Endodermal cell (in vitro differentiated cells): ENCODE results near the gene TSGA10. TPM values are rescaled to one million over a fixed set of nuclear protein-coding genes. Genes with fewer than 3 reads are reported as not detected.

Experiments used
- DNase-seq: peaks from one replicate; pipeline ENCODE4 v3.0.0-alpha.2; 2017
- H3K27ac ChIP-seq: 2 replicates; pipeline ENCODE4 v1.5.1; 2013; ENCODE audit warnings: mild to moderate bottlenecking, low read depth, low read length, moderate library complexity
- H3K27me3 ChIP-seq: 2 replicates; pipeline ENCODE4 v1.6.1; 2013; ENCODE audit warnings: mild to moderate bottlenecking, low read length, moderate library complexity; ENCODE audit not compliant: insufficient read depth, control insufficient read depth, poor library complexity, severe bottlenecking
- H3K36me3 ChIP-seq: 2 replicates; pipeline ENCODE4 v1.7.0; 2013; ENCODE audit warnings: mild to moderate bottlenecking, low read length, moderate library complexity; ENCODE audit not compliant: control insufficient read depth, insufficient read depth
- H3K4me1 ChIP-seq: one replicate; pipeline ENCODE4 v1.7.0; 2013; ENCODE audit warnings: low read length; ENCODE audit not compliant: control insufficient read depth, insufficient read depth
- H3K4me3 ChIP-seq: 2 replicates; pipeline ENCODE4 v1.5.1; 2013; ENCODE audit warnings: mild to moderate bottlenecking, low read length, moderate library complexity
- H3K9ac ChIP-seq: 2 replicates; pipeline ENCODE4 v1.6.1; 2013; ENCODE audit warnings: mild to moderate bottlenecking, low read length, moderate library complexity; ENCODE audit not compliant: poor library complexity, severe bottlenecking; ENCODE audit errors: extremely low read depth
- H3K9me3 ChIP-seq: 2 replicates; pipeline ENCODE4 v1.6.1; 2013; ENCODE audit warnings: mild to moderate bottlenecking, low read length, moderate library complexity; ENCODE audit not compliant: control insufficient read depth
- H3K27ac Mint-ChIP-seq: 2 replicates; pipeline ENCODE4 v1.8.0; 2020; ENCODE audit warnings: mixed read lengths
- H3K27me3 Mint-ChIP-seq: 2 replicates; pipeline ENCODE4 v1.8.0; 2021; ENCODE audit warnings: mild to moderate bottlenecking, mixed read lengths; ENCODE audit not compliant: insufficient read depth
- H3K36me3 Mint-ChIP-seq: 2 replicates; pipeline ENCODE4 v1.8.0; 2020; ENCODE audit warnings: low read depth, mixed read lengths
- H3K4me1 Mint-ChIP-seq: 2 replicates; pipeline ENCODE4 v1.8.0; 2020; ENCODE audit warnings: mixed read lengths
- H3K4me3 Mint-ChIP-seq: 2 replicates; pipeline ENCODE4 v1.8.0; 2020; ENCODE audit warnings: mild to moderate bottlenecking, moderate library complexity, mixed read lengths
- H3K9me3 Mint-ChIP-seq: 2 replicates; pipeline ENCODE4 v1.8.0; 2020; ENCODE audit warnings: mild to moderate bottlenecking, mixed read lengths
- WGBS, 2 experiments: methylation state at CpG; one replicate each; pipeline versions ENCODE4 v1.1.5 to v1.1.7; 2013; ENCODE audit warnings: missing lambda C conversion rate in 2 of 2, mixed read lengths in 1 of 2; ENCODE audit not compliant: insufficient coverage in 1 of 2, insufficient read length in 1 of 2; 5-methylcytosine and 5-hydroxymethylcytosine counted together
- total RNA-seq, 2 donors: library from RNA; stranded (reverse); fragmentation: NEBNext Ultra II Directional in 1 of 2; extraction: Animal tissue kit (Norgen Biotek cat#: 25700) in 1 of 2; gene quantifications; 2 replicates in 1 of 2; 3 replicates in 1 of 2; pipeline ENCODE4 v1.2.1, GENCODE V29; 2021
- TF ChIP-seq, protein P1 (sequence below): fragments of 200-600 bp; sonication (generic); conservative IDR thresholded peaks from 2 replicates; pipeline ENCODE4 v1.5.0; 2021; ENCODE audit warnings: antibody characterized with exemption, mild to moderate bottlenecking

The TSGA10 gene
- total RNA-seq, 2 donors from 2014 or later, result 7.8 to 12.4 TPM

- Histone ChIP-seq H3K27me3 (no peaks in the 10 kb centered on the region), H3K9me3 (no peaks in the 10 kb centered on the region), H3K36me3 (no peaks in the 10 kb centered on the region), H3K9ac (no peak overlapping the region), H3K27ac (no peak overlapping the region), H3K4me3 (no peak overlapping the region), H3K4me1 (no peaks in the 10 kb centered on the region)
- Mint-ChIP-seq H3K27me3 (no peaks in the 10 kb centered on the region), H3K4me1 (no peaks in the 10 kb centered on the region), H3K9me3 (no peaks in the 10 kb centered on the region), H3K27ac (no peak overlapping the region), H3K4me3 (no peak overlapping the region), H3K36me3 (no peaks in the 10 kb centered on the region)
- 70 to 91% methylated on average over 2 to 3 of the region's 3 CpGs for WGBS, 2 experiments
- TF ChIP-seq, protein P1, sequence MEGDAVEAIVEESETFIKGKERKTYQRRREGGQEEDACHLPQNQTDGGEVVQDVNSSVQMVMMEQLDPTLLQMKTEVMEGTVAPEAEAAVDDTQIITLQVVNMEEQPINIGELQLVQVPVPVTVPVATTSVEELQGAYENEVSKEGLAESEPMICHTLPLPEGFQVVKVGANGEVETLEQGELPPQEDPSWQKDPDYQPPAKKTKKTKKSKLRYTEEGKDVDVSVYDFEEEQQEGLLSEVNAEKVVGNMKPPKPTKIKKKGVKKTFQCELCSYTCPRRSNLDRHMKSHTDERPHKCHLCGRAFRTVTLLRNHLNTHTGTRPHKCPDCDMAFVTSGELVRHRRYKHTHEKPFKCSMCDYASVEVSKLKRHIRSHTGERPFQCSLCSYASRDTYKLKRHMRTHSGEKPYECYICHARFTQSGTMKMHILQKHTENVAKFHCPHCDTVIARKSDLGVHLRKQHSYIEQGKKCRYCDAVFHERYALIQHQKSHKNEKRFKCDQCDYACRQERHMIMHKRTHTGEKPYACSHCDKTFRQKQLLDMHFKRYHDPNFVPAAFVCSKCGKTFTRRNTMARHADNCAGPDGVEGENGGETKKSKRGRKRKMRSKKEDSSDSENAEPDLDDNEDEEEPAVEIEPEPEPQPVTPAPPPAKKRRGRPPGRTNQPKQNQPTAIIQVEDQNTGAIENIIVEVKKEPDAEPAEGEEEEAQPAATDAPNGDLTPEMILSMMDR, result no peak
- peak; percentile 44 for DNase-seq
Measured at GRCh38 chr2:99031481-99031880, 123.3 kb downstream of the TSGA10 start.

DNA sequence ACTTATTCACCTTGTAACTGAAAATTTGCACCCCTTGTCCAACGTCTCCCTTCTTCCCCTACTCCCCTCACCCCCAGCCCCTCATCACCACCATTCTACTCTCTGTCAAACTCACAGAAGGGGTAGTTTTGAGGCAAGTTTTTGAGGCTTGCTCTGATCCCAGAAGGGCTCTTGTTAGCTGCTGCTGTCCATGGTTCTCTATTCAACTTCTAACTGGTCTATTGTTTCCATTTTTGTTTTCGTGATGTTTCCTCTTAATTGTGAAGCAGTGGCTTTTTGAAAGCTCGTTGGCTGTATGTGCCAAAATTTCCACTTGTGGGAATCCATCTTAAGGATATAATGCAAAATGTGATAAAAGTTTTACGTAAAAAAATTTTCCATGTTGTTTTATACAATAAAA lies 126.2 kb downstream of the TSGA10 start:
- no peaks in the 10 kb centered on the region for H3K36me3 Mint-ChIP-seq
- no peaks in the 10 kb centered on the region for H3K27me3 ChIP-seq
- H3K36me3 ChIP-seq, result no peaks in the 10 kb centered on the region
- H3K4me1 ChIP-seq, result no peaks in the 10 kb centered on the region
- H3K4me3 Mint-ChIP-seq, result no peak overlapping the region
- no peaks in the 10 kb centered on the region for H3K27me3 Mint-ChIP-seq
- no peaks in the 10 kb centered on the region for H3K4me1 Mint-ChIP-seq
- no peak overlapping the region for H3K9ac ChIP-seq
- WGBS, 2 experiments, result 70 to 86% methylated on average over 1 to 3 of the region's 4 CpGs
- TF ChIP-seq, protein P1, result no peak
- H3K4me3 ChIP-seq, result no peak overlapping the region
- H3K9me3 ChIP-seq, result no peaks in the 10 kb centered on the region
- no peak for DNase-seq
- H3K9me3 Mint-ChIP-seq, result no peaks in the 10 kb centered on the region
- no peak overlapping the region for H3K27ac ChIP-seq
- H3K27ac Mint-ChIP-seq, result no peak overlapping the region

- TF ChIP-seq, protein P1, result no peak
- no peaks in the 10 kb centered on the region for H3K27me3 Mint-ChIP-seq
- H3K27ac Mint-ChIP-seq, result no peak overlapping the region
- no peaks in the 10 kb centered on the region for H3K9me3 Mint-ChIP-seq
- no peak for DNase-seq
- no peaks in the 10 kb centered on the region for H3K36me3 ChIP-seq
- 56 to 69% methylated on average over 3 to 4 of the region's 4 CpGs for WGBS, 2 experiments
- H3K27ac ChIP-seq, result no peak overlapping the region
- H3K4me1 Mint-ChIP-seq, result no peaks in the 10 kb centered on the region
- H3K4me3 ChIP-seq, result no peak overlapping the region
- no peaks in the 10 kb centered on the region for H3K27me3 ChIP-seq
- H3K9ac ChIP-seq, result no peak overlapping the region
- H3K36me3 Mint-ChIP-seq, result no peaks in the 10 kb centered on the region
- H3K4me3 Mint-ChIP-seq, result no peak overlapping the region
- H3K9me3 ChIP-seq, result no peaks in the 10 kb centered on the region
- H3K4me1 ChIP-seq, result no peaks in the 10 kb centered on the region
Measured at GRCh38 chr2:99027856-99028255, 126.9 kb downstream of the TSGA10 start.
